ENCODE results near the gene KRTAP4-16.
"Not testable (repeated sequence)": the region's sequence is repeated elsewhere in the genome, so short reads cannot be mapped to it uniquely, and the experiment has no call there.

The KRTAP4-16 gene

DNA sequence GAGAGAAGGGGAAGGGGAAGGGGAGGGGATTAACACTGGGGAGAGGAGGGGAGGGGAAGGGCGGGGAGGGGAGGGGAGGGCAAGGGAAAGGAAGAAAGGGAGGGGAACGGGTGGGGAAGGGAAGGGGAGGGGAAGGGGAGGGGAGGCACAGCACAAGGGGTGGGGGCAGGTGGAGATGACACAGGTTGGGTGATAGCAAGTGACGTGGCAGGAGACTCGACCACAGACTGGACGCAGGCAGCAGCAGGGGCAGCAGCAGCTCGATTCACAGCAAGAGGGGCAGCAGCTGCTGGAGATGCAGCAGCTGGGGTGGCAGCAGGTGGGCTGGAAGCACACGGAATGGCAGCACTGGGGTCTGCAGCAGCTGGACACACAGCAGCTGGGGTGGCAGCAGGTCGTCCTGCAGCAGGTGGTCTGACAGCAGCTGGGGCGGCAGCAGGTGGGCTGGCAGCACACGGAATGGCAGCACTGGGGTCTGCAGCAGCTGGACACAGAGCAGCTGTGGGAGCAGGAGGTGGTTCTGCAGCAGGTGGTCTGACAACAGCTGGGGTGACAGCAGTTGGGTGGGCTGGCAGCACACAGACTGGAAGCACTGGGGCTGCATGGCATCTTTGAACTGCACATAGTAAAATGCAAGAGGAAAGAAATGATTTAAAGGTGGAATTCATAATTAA is at the start of gene KRTAP4-16:
Gene KRTAP4-16, minus strand, starts transcription at position 624 of the 674 bp plus-strand sequence. Its CDS starts 0 bp downstream, at position 624.
- DNase-seq, result no peak

DNA sequence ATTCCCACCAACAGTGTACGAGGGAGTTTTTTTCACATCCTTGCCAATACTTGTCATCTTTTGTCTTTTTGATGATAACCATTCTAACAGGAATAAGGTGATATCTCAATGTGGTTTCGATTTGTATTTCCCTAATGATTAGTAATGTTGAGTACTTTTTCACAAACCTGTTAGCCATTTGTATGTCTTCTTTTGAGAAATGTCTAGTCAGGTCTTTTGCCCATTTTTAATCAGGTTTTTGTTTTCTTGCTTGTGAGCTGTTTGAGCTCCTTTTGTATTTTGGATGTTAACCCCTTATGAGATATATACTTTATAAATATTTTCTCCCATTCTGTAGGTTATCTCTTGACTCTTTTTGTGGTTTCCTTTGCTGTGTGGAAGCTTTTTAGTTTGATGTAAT is 49.5 kb upstream of the KRTAP4-16 start:
- no peak for DNase-seq

DNA sequence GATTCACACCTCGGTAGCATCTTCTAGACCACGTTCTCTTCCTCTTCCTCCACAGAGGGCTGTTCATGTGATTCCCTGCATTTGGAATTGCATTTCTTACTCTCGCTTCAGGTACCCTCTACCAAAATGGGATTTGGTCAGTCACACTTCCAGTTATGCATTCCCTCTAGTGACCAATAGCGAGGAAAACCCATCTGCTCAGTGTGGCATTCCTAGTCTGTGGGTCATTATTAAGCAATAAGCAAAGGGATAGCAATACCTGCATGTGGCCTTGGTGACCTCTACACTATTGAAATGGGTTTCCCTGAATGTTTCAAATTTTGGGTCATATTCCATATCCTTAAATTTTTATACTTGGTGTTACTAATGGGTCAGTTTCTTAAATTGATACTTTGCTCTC is 48.0 kb upstream of the KRTAP4-16 start:
- no peak for DNase-seq

DNA sequence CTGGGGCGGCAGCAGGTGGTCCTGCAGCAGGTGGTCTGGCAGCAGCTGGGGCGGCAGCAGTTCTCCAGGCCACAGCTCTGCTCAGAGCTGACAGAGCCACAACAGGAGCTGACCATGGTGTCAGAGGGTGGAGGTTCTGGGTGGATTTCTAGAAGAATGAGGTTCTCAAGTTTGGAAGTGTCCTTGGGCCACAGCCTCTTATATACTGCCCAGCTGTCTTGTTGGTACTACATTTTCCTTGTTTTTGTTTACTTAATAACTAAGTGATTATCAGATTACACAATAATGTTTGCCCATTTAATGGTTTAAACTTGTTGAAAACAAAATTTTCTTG is 47.6 kb upstream of the KRTAP4-16 start, which contains the start of gene KRTAP4-5:
Gene KRTAP4-5, minus strand, starts transcription at position 174 of the 334 bp plus-strand sequence. Its CDS starts 58 bp downstream, at position 116.
- no peak for DNase-seq

DNA sequence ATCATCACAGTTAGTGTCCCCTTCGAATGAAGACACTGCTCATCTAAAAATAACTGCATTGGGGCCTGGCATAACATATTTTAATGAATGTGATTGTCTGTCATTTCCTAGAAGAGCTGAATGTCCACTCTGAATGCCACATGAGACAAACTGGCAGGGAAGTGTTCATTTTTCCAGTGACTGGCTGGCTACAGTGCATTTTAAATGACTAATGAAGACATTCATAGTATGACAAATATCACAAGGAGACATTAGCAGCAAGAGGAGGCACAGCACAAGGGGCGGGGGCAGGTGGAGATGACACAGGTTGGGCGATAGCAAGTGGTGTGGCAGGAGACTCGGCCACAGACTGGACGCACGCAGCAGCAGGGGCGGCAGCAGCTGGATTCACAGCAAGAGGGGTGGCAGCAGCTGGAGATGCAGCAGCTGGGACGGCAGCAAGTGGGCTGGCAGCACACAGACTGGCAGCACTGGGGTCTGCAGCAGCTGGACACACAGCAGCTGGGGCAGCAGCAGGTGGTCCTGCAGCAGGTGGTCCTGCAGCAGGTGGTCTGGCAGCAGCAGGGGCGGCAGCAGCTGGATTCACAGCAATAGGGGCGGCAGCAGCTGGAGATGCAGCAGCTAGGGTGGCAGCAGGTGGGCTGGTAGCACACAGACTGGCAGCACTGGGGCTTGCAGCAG is 47.1 kb upstream of the KRTAP4-16 start:
- DNase-seq, result not testable (repeated sequence)

DNA sequence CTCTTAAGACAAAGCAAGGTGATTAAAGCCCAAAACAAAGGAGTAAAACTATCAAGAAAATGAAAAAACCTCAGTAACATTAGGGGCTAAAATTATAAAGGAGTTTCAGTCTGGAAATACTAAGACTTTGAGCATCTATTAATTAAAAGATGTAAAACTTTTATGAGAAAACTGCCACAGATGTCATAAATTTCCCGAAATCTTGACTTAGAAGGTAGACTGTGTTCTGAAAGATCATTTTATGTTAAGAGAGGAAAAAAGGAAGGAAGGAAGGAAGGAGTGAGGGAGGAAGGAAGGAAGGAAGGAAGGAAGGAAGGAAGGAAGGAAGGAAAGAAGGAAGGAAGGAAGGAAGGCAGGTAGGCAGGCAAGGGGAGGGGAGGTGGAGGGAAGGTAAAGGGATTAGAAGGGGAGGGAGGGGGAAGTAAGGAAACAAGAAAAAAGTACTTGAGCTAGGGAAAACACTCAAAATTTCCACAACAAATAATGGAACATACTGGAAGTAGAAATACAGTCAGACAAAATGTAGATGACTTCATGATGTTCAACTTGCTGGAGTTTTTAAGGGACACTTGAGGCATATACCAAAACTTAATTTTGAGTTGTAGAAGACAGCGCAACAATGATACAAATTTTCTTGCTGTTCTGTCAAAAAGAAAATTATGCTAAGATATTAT is 45.7 kb upstream of the KRTAP4-16 start:
- DNase-seq, result no peak

DNA sequence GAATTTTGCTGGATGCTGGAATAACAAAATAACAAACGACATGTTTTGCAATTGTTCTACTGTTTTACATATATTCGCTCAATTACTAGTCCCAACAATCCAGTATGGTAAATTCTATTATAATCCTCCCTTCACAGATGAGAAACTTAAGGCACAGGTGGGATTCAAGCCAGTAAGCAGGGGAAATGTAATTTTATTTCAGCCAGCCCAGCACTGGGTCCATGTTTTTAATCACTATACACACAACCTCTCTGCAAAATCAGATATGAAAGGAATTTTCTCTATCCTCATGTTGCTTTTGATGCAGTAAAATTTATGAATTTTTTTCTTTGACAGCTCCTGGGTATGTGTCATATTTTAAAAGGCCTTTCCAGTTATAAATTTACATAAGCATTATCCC is 43.3 kb upstream of the KRTAP4-16 start:
- no peak for DNase-seq

DNA sequence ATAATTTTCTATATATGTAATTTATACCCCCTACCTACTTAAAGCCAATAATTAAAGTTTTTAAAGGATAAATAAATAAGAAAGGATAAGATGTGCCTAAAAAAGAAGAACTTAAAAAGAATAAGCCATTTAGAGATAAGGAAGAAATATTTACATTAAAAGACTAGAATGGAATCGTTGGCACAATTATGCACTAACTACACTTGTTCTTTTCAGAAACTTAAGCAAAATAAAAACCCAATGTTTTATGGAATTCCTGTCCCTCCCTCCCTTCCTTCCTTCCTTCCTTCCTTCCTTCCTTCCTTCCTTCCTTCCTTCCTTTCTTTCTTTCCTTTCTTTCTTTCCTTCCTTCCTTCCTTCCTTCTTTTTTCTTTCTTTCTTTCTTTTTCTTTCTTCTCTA is 42.8 kb upstream of the KRTAP4-16 start:
- DNase-seq, result no peak

DNA sequence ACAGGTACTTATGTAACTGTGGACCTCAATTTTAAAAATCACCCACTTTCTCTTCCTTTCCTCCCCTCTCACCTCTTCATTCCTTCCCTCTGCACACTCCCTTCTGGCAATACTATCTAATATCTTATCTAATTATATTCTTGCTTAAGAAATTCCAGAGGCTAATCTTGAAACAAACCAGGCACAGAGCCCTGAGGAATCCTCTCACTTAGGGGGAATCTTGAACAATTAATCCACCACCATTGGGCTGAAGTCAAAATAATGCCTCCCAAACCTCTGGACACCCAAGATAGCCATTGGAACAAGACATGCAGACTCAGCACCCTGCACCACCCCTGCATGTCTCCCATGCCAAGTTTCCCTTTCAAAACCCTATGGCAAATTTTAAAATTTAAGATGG is 39.4 kb upstream of the KRTAP4-16 start:
- DNase-seq, result no peak

DNA sequence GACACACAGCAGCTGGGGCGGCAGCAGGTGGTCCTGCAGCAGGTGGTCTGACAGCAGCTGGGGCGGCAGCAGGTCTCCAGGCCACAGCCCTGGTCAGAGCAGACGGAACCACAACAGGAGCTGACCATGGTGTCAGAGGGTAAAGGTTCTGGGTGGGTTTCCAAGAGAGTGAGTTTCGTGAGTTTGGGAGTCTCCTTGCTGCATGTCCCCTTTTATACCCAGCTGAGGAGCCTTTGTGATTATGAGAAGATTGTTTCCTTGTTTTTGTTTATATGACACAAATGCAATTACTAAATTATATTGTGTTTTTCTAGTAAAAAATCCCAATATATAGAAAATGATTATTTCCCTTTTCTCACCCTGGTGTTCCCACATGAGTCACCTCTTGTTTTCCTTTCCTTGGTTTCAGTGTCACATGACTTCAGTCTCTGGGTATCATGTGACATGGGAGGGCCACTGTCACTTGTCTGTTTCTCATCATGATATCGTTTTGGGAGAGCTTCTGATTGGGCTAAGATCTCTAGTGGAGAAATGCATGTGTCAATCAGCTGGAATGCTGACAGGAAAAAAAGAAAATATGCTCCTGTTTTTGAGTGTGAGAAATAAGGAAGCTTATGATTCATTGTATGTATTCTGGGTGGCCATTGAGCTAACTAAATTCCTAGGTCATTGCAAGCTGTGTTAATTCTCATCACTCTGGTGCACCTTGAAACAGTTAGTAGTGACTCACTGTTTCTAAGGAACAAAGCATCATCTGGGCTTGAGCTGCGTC is 38.5 kb upstream of the KRTAP4-16 start, which contains the start of gene KRTAP4-6:
Gene KRTAP4-6, minus strand, starts transcription at position 185 of the 772 bp plus-strand sequence. Its CDS starts 57 bp downstream, at position 128.
- DNase-seq, result no peak

DNA sequence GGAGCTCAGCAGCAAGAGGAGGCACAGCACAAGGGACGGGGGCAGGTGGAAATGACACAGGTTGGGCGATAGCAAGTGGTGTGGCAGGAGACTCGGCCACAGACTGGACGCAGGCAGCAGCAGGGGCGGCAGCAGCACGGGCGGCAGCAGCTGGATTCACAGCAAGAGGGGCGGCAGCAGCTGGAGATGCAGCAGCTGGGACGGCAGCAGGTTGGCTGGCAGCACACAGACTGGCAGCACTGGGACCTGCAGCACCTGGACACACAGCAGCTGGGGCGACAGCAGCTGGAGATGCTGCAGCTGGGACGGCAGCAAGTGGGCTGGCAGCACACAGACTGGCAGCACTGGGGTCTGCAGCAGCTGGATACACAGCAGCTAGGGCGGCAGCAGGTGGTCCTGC is 37.9 kb upstream of the KRTAP4-16 start:
- not testable (repeated sequence) for DNase-seq

DNA sequence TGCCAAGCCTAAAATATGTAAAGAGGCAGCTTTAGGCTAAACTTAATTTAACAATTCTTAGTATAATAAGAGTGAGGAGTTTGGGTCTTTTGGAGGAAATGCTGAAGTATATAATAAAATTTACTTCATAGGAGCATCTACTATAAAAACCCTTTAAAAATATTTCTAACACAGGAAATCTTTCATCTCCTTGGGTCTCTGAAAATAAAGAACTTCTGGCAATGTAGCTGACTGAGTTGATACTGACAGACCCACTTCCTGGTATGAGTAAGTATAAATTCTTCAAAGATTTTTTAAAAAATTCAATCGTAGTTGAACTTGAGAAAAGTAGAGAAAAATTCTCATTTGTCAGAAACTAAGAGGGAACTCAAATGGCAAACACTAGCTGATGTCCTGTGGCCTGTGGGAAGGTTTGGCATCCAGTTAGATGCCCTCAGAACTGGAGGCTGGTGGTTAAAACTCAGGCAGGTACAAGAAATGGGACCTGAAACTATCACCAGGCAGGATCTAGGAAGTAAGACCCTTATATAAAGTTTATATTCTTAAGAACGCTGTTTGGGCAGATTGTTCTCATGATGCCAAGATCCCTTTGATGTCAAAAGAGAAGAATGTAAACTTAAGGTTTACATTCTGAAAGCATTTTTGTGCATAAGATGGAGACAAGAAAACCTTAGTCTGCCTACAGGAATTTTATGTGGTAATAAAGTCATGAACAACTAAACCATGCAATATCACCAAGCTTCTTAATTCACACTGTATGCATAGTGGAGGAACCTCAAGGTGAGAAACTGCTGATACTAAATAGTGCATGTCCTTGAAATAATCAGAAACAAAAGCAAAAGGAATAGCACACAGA is 32.1 kb upstream of the KRTAP4-16 start:
- no peak for DNase-seq

DNA sequence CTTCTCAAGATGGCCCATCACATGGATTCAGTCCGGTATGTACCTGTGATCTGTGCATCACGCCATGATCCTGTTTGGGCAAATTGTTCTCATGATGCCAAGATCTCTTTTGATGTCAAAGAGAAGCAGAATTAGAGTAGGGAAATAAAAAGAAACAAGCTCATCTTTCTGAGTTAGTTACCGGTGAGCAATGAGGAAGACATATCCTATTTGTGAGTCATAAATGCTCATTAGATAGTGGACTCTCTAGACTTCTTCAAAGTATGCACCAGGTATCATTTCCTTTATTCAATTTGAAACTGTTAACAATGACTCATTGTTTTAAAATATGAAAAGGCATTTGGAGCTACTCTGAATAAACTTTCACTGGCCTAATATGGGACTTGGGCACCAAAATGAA is 30.0 kb upstream of the KRTAP4-16 start:
- no peak for DNase-seq

DNA sequence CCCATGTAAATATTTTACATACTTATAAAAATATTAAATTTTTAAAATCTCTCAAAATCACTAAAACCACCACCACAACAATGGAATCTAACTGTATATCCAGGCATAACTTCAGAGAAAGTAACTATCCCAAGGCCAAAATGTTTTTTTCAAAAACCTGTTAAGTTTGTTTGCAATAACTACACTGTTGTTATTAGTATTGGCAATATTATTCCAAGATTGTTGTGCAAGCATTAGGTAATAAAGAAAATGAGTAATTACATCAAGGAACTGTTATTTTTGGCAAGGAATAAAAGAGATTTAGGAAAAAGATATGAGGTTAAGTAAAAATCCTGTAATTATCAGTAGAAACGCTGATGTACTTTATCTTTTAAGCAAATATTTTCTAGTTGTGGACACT is 25.4 kb upstream of the KRTAP4-16 start:
- DNase-seq, result no peak

DNA sequence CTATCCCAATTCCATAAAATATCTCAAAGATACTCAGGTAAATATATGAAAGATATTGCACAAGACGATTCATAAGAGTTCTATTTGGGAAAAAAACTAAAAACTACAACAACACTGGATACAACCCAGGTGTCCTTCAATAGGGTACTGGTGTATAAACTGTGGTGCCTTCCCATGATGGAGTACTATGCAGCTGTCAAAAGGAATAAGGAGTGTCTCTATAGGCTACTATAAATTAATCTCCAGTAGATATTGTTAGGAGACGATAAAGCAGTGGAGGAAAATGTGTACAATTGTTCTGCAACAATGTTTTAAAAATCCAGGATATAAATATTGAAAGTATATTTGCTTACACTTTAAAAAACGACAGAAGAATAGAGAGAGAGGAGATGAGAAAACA is 24.4 kb upstream of the KRTAP4-16 start:
- no peak for DNase-seq

DNA sequence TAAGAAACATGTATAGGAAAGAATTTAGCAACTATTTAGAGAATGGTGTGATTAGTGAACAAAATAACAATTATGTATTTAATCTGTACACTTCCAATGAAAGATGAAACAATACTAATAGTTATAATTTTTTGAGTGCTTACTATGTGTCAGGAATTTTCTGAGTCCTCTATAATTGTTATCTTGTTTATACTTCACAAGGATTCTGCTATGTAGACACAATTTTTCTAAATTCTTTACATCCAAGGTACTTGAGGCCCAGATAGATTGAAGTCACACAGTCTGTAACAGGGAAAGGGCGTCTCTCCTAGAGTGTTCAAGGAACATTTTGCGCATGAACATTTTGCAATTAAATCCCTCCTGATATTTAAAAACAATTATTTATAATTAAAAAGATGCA is 23.1 kb upstream of the KRTAP4-16 start:
- no peak for DNase-seq

DNA sequence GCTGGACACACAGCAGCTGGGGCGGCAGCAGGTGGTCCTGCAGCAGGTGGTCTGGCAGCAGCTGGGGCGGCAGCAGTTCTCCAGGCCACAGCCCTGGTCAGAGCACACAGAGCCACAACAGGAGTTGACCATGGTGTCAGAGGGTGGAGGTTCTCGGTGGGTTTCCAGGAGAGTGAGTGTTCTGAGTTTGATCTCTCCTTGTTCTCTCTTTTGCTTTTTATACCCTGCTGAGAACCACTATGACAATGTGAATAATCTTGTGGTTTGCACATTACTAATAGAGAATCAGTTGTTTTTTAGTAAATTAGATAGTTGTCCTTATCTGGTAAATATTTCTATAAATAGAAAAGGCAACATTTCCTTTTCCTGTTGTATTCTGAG is 22.0 kb upstream of the KRTAP4-16 start, which contains the start of gene KRTAP4-12:
Gene KRTAP4-12, minus strand, starts transcription at position 192 of the 381 bp plus-strand sequence. Its CDS starts 60 bp downstream, at position 132.
- not testable (repeated sequence) for DNase-seq

DNA sequence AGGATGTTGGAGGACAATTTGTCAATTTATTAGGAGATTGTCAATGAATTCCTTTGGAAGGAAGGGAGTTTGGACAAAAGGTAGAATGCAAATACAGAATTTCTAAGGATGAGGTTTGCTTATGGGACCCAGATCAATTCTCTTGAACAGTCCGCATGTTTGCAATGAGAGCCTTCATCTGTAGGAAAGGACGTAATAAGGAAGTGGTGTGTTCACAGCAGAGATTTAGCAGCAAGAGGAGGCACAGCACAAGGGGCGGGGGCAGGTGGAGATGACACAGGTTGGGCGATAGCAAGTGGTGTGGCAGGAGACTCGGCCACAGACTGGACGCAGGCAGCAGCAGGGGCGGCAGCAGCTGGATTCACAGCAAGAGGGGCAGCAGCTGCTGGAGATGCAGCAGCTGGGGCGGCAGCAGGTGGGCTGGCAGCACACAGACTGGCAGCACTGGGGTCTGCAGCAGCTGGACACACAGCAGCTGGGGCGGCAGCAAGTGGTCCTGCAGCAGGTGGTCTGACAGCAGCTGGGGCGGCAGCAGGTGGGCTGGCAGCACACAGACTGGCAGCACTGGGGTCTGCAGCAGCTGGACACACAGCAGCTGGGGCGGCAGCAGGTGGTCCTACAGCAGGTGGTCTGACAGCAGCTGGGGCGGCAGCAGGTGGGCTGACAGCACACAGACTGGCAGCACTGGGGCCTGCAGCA is 21.4 kb upstream of the KRTAP4-16 start:
- DNase-seq, result not testable (repeated sequence)

DNA sequence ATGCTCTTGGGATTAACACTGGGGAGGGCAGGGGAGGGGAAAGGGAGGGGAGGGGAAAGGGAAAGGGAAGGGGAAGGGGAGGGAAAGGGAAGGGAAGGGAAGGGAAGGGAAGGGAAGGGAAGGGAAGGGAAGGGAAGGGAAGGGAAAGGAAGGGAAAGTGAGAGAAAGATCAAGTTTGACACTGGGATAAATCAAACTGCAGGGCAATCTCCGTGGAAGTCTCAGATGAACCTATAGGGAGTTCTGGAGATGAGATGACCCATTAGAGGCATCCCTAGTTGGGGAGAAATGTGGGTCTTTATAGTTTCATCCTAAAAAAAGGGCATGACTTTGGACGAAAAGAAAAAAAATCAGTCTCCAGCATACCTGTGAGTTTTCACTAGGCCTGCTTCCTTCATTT is 19.7 kb upstream of the KRTAP4-16 start:
- no peak for DNase-seq

DNA sequence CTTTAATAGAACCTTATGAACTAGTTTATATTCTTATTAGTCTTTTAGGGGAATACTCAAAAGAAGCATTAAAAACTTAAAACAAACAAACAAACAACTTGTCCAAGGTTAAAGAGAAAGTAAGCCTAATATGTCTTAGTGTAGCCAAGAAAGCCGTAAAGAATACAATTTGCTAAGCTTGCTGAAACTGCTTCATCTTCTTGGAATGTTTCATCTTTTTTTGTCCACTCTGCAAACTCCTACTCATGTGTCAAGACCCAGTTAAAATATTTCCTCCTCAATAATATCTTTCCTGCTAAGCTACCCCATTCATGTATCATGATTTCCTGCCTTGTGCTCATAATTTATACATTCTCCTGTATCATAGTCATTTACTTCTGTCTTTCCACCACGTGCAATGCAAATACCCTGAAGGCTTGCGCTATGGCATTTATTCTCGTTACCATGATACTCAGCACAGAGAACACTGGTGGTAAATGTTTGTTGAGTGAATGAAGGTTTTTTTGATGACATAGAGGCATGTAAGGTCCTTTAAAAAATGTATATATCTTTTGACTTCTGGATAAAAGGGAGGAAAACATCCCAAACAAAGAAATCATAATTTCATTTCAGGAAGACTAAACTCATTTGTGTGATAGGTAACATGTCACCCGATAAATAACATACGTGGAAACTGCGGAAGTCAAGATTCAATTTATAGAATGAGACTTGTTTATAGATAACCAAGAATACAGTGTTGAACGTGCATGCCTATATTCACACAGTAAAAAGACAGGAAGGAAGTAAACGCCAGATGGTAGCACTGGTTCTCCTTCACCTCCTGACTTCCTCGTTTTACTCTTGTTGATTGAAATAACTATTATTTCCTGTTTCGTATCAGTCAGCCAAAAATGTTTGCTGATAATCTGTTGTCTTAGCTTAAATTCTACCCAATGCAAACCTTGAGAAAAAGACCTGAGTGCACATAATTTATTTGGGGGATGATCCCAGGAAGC is 18.0 kb upstream of the KRTAP4-16 start:
- DNase-seq, result not testable (repeated sequence)
